GM18873 (cell line): ENCODE measurements around the gene WIPF1.
"Not testable (repeated sequence)": the region's sequence is repeated elsewhere in the genome, so short reads cannot be mapped to it uniquely, and the experiment has no call there.

Experiments
- ATAC-seq: cut with Tn5 transposase; IDR thresholded peaks from one replicate; pipeline ENCODE4 v1.9.1; 2021; ENCODE audit warnings: mild to moderate bottlenecking, moderate library complexity, moderate number of reproducible peaks; ENCODE audit not compliant: unreplicated experiment, low FRiP score

Gene WIPF1

GRCh38 chr2:174575124-174575776 is 22.4 kb downstream of the WIPF1 start:
- ATAC-seq, result no peak

- ATAC-seq, result no peak
Observed at GRCh38 chr2:174574657-174575056, 22.9 kb downstream of the WIPF1 start.

- ATAC-seq, result no peak
Observed at GRCh38 chr2:174573621-174574081, 24.0 kb downstream of the WIPF1 start.

GRCh38 chr2:174572556-174572955 is 25.0 kb downstream of the WIPF1 start:
- ATAC-seq, result no peak

- no peak for ATAC-seq
Observed at GRCh38 chr2:174571669-174572323, 25.8 kb downstream of the WIPF1 start.

GRCh38 chr2:174570318-174570958 is 27.2 kb downstream of the WIPF1 start:
- ATAC-seq, result no peak

GRCh38 chr2:174569678-174570077 is 27.9 kb downstream of the WIPF1 start:
- no peak for ATAC-seq

GRCh38 chr2:174568425-174568824 is 29.2 kb downstream of the WIPF1 start:
- ATAC-seq, result no peak

- ATAC-seq, result no peak
Observed at GRCh38 chr2:174566871-174567270, 30.7 kb downstream of the WIPF1 start.

GRCh38 chr2:174563530-174564282 is 33.9 kb downstream of the WIPF1 start:
- no peak for ATAC-seq

- no peak for ATAC-seq
Observed at GRCh38 chr2:174561972-174562370, 35.6 kb downstream of the WIPF1 start.

- no peak for ATAC-seq
Observed at GRCh38 chr2:174561283-174561971, 36.2 kb downstream of the WIPF1 start.

- ATAC-seq, result no peak
Observed at GRCh38 chr2:174560737-174561136, 36.9 kb downstream of the WIPF1 start.

GRCh38 chr2:174555998-174556397 is 41.6 kb downstream of the WIPF1 start:
- ATAC-seq, result no peak

GRCh38 chr2:174554529-174555150 is 43.0 kb downstream of the WIPF1 start:
- ATAC-seq, result no peak

- no peak for ATAC-seq
Observed at GRCh38 chr2:174553811-174554493, 43.7 kb downstream of the WIPF1 start.

GRCh38 chr2:174552880-174553279 is 44.7 kb downstream of the WIPF1 start:
- ATAC-seq, result no peak

- ATAC-seq, result no peak
Observed at GRCh38 chr2:174551697-174552096, 45.9 kb downstream of the WIPF1 start.

- ATAC-seq, result not testable (repeated sequence)
Observed at GRCh38 chr2:174548646-174549045, 49.0 kb downstream of the WIPF1 start.
